T-helper 1 cell (primary cell): ENCODE data around the gene LIPM.

Source experiments
- DNase-seq, 5 donors: peaks; one replicate each; pipeline ENCODE4 v3.0.0-alpha.2; 2012 to 2020

Gene LIPM

GRCh38 chr10:88841316-88842111 lies 39.0 kb downstream of the LIPM start:
- DNase-seq: no peak

GRCh38 chr10:88843171-88843570 lies 40.6 kb downstream of the LIPM start:
- DNase-seq: no peak

GRCh38 chr10:88848499-88848898 lies 46.0 kb downstream of the LIPM start:
- DNase-seq: peak in 1 of 5 donors; percentile 47

DNA sequence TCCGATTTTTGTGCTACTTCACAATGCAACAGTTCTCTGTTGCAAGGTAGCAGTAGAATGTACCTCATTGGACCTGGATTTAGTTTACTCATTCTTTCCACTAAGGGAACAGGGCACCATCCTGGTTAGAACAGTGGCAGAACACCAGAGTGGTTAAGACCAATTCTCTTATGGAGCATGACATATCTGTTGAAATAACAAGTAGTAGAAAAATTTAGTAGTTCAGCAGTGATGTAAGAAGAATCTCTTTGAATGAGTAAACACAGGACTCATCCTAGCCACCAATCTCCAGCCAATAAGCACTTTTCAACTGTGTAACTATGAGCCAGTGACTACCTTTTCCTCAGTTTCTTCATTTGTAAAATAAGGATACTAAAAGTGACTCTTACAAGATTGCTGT lies 46.7 kb downstream of the LIPM start:
- DNase-seq: peak in 1 of 5 donors; percentile 49

GRCh38 chr10:88850712-88851111 lies 48.2 kb downstream of the LIPM start:
- no peak for DNase-seq

DNA sequence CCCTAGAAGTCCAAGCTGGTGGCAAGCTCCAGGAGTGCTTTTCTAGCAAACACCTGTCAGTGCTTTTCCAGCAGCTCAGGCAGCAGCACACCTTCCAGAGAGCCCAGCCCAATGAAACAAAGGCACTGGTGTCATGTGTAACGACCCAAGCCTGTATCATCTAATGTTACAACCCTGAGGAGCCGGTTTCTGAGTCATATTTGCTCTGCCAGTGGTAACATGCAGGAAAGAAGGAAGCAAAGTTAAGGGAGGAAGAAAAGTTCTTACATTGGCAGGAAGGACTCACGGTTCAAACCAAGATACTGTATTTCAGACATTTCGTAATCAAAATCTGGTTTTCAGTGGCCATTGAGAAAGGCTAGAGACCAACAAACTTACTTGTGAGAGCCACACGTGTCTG lies 49.2 kb downstream of the LIPM start, which contains the start of gene ANKRD22:
Gene ANKRD22 (minus strand): TSS at position 139 of the 400 bp plus-strand sequence. CDS start 237 bp downstream, outside the sequence.
- DNase-seq: peak in 1 of 5 donors; percentile 36

GRCh38 chr10:88852327-88852726 lies 49.8 kb downstream of the LIPM start:
- no peak for DNase-seq

DNA sequence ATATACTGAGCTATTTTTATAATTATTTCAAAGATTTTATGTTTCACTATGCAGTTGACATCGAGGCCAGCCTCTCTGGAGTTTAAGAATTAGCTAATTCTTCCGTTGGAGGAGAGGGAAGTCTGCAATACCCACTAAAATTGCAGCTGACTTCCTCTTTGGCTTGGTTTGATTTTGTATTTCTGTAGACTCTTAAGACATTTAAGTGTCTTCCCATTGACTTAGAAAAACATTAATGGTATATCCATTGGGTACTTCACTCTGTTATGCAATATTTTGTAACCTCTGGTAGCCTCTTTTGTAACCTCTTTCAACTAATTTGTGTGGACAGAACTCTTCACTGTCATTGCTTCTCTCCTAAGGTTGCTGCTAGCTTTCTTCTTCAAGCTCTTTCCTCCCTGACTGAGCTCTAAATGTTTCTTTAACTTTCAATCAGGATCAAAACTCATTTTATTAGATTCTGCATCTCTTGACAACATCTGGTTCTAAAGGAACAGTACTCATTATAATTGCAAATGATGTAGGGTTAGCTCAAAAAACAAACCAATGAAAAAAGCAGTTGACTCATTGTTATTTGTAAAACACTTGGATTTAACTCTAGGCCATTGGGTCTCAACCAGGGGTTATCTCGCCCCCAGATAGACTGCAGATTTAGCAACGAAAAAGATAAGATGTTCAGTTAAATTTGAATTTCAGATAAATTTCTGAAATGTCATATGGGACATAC lies 50.8 kb downstream of the LIPM start:
- DNase-seq: no peak

DNA sequence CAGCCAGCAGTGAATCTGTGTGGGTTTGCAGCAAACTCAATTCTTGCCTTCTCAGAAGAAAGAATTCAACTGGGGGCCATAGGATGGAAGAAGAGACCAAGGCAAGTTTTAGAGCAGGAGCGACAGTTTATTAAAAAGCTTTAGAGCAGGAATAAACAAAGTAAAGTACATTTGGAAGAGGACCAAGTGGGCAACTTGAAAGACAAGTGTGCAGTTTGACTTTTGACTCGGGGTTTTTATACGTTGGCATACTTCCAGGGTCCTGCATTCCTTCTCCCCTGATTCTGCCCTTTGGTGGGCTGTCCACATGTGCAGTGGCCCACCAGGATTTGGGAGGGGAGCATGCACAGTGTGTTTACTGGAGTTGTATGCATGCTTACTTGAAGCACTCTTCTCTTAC lies 52.2 kb downstream of the LIPM start:
- no peak for DNase-seq

- no peak for DNase-seq
Observed at GRCh38 chr10:88857831-88858230, 55.3 kb downstream of the LIPM start.

DNA sequence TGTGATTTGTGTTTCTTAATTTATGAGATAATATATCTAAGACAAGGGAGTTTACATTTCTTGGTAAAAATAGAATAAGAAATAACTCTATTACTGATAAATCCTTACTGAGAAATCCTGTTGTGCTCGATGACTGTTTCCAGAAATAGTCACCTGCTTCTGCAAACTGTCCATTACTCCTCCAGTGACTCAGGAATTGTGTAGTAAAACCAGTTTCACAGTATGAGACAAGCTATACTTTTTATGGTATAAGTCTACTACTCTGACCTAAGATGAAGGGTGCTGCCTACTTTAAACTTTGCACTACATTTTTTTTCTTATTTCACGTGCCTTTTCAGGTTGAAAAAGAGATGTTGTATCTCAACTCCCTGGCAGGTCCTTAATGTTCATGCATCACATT lies 56.0 kb downstream of the LIPM start:
- peak in 1 of 5 donors; percentile 27 for DNase-seq

DNA sequence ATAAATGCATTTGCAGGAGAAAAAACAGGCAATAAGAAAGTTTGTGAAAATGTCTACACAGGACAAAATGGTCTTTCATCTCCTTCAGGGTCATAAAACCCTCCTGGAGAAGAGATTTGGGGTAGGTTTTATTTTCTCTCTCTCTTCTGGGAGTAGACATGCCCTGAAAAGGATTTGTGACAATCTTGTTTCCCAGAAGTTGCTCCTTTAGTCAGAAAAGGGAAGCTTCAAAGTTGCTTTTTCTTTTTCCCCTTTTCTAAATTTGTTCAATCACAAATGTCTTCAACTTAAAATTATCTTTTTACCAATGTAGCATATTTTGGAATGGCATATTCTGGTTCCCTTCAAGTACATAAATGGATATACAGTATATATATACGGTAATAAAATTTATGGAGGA lies 58.5 kb downstream of the LIPM start:
- DNase-seq: no peak

- peak in 1 of 5 donors; percentile 31 for DNase-seq
Observed at GRCh38 chr10:88865281-88865876, 62.8 kb downstream of the LIPM start.

DNA sequence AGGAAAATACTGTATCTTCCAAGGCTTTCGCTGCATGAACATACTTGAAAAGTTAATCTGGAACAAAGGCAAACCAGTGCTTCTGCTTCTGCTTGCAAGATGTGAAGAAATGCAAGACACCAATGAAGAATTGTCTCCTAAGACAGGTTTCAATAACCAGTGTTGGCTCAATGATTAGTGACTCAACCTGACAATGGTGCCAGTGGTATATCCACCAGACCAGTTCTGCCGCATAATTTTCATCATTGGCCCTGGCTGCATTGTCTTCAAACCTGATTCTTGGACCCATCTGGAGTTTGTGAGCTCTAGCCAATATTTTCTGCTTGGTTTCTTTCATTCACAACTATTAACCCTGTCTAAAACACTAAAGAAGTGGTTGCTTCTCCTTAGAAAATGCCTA lies 63.9 kb downstream of the LIPM start:
- no peak for DNase-seq

DNA sequence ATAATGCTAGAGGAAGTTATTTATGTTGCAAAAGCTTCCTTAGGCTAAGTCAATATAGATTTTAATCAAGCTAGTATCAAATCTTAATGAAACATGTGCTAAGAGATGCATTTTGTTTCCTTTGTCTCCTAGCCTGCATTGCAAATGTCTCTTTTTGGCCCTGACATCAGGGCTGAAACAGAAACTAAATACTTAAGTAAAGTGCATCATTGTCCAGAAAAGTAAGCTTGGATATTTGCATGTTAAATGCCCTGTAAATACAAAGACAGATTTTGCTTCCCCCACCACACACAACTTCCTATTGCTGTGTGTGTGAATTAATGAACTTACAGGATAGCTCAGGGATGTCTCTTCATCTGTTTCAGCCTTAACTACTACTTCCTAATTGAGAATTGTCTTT lies 67.6 kb downstream of the LIPM start:
- no peak for DNase-seq
